ENCODE data around the gene CTSF. TPM values are rescaled to one million over a fixed set of nuclear protein-coding genes. Genes with fewer than 3 reads are reported as not detected.

The CTSF gene
- total RNA-seq, 1 experiment from 2014 or later = 0.34 TPM

DNA sequence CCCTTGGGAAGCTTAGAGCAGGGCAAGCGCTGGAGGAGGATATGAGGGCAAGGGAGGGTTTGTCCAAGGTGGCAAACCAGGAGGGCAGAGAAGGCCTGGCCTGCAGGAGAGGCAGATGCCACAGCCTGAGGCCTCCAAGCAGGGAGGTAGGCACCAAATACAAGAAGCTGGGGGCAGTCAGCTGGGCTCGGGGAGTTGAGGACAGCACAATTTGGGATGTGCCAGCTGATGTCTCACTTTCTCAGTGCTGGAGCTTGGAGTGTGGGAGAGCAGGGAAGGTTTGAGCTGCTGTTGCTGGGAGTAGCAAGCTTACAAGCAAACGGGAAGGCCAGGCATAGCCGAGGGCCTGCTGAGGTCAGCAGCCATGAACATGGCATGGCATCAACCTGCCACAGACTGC is 26.5 kb downstream of the CTSF start:
- no peak for ATAC-seq
- Histone ChIP-seq H3K36me3 (ENCODE audit: control insufficient read depth in 1 of 2, insufficient read depth in 2 of 2, low read length in 2 of 2) (no peaks in the 10 kb centered on the region), H3K27me3 (ENCODE audit: insufficient read depth, low read length) (no peaks in the 10 kb centered on the region), H3K9ac (ENCODE audit: low read length) (no peak overlapping the region), H3K4me1 (ENCODE audit: control insufficient read depth in 1 of 2, insufficient read depth in 2 of 2, low read length in 2 of 2) (peaks cover 0 to 12% of the 10 kb centered on the region in 2 experiments; a peak in 2 of 4 replicates), H3K79me2 (ENCODE audit: insufficient read depth, low read length) (no peaks in the 10 kb centered on the region), H3K27ac (ENCODE audit: low read depth, low read length) (no peak overlapping the region), H3K9me3 (ENCODE audit: control insufficient read depth in 1 of 2, insufficient read depth in 1 of 2, low read depth in 1 of 2, low read length in 2 of 2) (no peaks in the 10 kb centered on the region), H3K4me3 (replicated peaks in 1 of 2; ENCODE audit: low read depth in 1 of 2, low read length in 2 of 2) (no peak overlapping the region), H3K9me2 (ENCODE audit: insufficient read depth) (no peaks in the 10 kb centered on the region), H2AFZ (ENCODE audit: low read depth, low read length, poor library complexity, severe bottlenecking) (no peak overlapping the region), H4K20me1 (ENCODE audit: insufficient read depth) (no peaks in the 10 kb centered on the region), H3K4me2 (ENCODE audit: low read length) (no peak overlapping the region)
- TF ChIP-seq POLR2AphosphoS5 (IDR thresholded peaks at IDR 0.05; ENCODE audit: low read depth, low read length) (no peak), EZH2phosphoT487 (IDR thresholded peaks at IDR 0.05; ENCODE audit: borderline replicate concordance) (no peak), ZFX (IDR thresholded peaks at IDR 0.05) (no peak), SIN3A (IDR thresholded peaks at IDR 0.05; ENCODE audit: low read depth) (no peak), EZH2 (IDR thresholded peaks at IDR 0.05) (no peak), POLR2A (IDR thresholded peaks at IDR 0.05; ENCODE audit: borderline replicate concordance, extremely low read depth, insufficient read depth, insufficient read length) (no peak), CEBPB (IDR thresholded peaks at IDR 0.05; ENCODE audit: low read depth) (no peak), YY1 (IDR thresholded peaks at IDR 0.05; ENCODE audit: extremely low read depth, insufficient replicate concordance, low read depth, low read length) (no peak), ZNF274 (IDR thresholded peaks at IDR 0.05; ENCODE audit: low read depth, low read length) (no peak), JUND (IDR thresholded peaks at IDR 0.05) (no peak), SP1 (IDR thresholded peaks at IDR 0.05; ENCODE audit: low read depth) (no peak), ELF1 (IDR thresholded peaks at IDR 0.05; ENCODE audit: borderline replicate concordance, low read depth) (no peak), CBX3 (IDR thresholded peaks at IDR 0.05; ENCODE audit: low read depth) (no peak), SRF (IDR thresholded peaks at IDR 0.05; ENCODE audit: low read depth) (no peak), EGR1 (IDR thresholded peaks at IDR 0.05; ENCODE audit: low read depth) (no peak)
- TF ChIP-seq, protein P1, sequence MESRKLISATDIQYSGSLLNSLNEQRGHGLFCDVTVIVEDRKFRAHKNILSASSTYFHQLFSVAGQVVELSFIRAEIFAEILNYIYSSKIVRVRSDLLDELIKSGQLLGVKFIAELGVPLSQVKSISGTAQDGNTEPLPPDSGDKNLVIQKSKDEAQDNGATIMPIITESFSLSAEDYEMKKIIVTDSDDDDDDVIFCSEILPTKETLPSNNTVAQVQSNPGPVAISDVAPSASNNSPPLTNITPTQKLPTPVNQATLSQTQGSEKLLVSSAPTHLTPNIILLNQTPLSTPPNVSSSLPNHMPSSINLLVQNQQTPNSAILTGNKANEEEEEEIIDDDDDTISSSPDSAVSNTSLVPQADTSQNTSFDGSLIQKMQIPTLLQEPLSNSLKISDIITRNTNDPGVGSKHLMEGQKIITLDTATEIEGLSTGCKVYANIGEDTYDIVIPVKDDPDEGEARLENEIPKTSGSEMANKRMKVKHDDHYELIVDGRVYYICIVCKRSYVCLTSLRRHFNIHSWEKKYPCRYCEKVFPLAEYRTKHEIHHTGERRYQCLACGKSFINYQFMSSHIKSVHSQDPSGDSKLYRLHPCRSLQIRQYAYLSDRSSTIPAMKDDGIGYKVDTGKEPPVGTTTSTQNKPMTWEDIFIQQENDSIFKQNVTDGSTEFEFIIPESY (IDR thresholded peaks at IDR 0.05; ENCODE audit: extremely low read depth, insufficient replicate concordance, low read length) = no peak
- TF ChIP-seq, protein P2, sequence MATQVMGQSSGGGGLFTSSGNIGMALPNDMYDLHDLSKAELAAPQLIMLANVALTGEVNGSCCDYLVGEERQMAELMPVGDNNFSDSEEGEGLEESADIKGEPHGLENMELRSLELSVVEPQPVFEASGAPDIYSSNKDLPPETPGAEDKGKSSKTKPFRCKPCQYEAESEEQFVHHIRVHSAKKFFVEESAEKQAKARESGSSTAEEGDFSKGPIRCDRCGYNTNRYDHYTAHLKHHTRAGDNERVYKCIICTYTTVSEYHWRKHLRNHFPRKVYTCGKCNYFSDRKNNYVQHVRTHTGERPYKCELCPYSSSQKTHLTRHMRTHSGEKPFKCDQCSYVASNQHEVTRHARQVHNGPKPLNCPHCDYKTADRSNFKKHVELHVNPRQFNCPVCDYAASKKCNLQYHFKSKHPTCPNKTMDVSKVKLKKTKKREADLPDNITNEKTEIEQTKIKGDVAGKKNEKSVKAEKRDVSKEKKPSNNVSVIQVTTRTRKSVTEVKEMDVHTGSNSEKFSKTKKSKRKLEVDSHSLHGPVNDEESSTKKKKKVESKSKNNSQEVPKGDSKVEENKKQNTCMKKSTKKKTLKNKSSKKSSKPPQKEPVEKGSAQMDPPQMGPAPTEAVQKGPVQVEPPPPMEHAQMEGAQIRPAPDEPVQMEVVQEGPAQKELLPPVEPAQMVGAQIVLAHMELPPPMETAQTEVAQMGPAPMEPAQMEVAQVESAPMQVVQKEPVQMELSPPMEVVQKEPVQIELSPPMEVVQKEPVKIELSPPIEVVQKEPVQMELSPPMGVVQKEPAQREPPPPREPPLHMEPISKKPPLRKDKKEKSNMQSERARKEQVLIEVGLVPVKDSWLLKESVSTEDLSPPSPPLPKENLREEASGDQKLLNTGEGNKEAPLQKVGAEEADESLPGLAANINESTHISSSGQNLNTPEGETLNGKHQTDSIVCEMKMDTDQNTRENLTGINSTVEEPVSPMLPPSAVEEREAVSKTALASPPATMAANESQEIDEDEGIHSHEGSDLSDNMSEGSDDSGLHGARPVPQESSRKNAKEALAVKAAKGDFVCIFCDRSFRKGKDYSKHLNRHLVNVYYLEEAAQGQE (IDR thresholded peaks at IDR 0.05; ENCODE audit: low read depth) = no peak
- TF ChIP-seq, protein P3, sequence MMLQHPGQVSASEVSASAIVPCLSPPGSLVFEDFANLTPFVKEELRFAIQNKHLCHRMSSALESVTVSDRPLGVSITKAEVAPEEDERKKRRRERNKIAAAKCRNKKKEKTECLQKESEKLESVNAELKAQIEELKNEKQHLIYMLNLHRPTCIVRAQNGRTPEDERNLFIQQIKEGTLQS (IDR thresholded peaks at IDR 0.05) = no peak
- TF ChIP-seq, protein P4, sequence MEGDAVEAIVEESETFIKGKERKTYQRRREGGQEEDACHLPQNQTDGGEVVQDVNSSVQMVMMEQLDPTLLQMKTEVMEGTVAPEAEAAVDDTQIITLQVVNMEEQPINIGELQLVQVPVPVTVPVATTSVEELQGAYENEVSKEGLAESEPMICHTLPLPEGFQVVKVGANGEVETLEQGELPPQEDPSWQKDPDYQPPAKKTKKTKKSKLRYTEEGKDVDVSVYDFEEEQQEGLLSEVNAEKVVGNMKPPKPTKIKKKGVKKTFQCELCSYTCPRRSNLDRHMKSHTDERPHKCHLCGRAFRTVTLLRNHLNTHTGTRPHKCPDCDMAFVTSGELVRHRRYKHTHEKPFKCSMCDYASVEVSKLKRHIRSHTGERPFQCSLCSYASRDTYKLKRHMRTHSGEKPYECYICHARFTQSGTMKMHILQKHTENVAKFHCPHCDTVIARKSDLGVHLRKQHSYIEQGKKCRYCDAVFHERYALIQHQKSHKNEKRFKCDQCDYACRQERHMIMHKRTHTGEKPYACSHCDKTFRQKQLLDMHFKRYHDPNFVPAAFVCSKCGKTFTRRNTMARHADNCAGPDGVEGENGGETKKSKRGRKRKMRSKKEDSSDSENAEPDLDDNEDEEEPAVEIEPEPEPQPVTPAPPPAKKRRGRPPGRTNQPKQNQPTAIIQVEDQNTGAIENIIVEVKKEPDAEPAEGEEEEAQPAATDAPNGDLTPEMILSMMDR (IDR thresholded peaks at IDR 0.05 in 2 of 3, conservative IDR thresholded peaks at IDR 0.05 in 1 of 3; ENCODE audit: borderline replicate concordance in 1 of 3, insufficient read depth in 1 of 3, low read depth in 2 of 3, low read length in 2 of 3) = no peak
- BruUV-seq (replicated peaks) = no TSS peak
- DNase-seq (ENCODE audit: low read depth, low spot score) = no peak
- intact Hi-C loops (cut with micrococcal nuclease) = no loop called here
- RAD21 ChIA-PET (ENCODE audit: low non-redundant PET in 1 of 2, low total read pairs in 2 of 2, uncharacterized antibody in 2 of 2, unreplicated experiment in 2 of 2) = no interaction called here
- CTCF ChIA-PET = no interaction called here
- POLR2A ChIA-PET = no interaction called here

Measured in HCT116 (cell line).